Endothelial cell of umbilical vein (primary cell): ENCODE data around the gene PTPRT. TPM values are rescaled to one million over a fixed set of nuclear protein-coding genes. Genes with fewer than 3 reads are reported as not detected.

ENCODE experiments used
- BruUV-seq: library from RNA; stranded (reverse); fragments of 400-500 nt; replicated peaks from 2 replicates; lab custom pipeline; 2021; lab: Mats Ljungman, UMichigan
- CTCF ChIA-PET: fragments of 300-600, 350-600 bp; sonication (Branson Sonifier 250); formaldehyde crosslinking; loops from one replicate; lab custom pipeline; 2021; ENCODE audit warnings: antibody characterized with exemption, inconsistent platforms; lab: Charles Lee
- POLR2A ChIA-PET: fragments of 300-600, 350-600 bp; sonication (Branson Sonifier 250); formaldehyde crosslinking; loops from one replicate; lab custom pipeline; 2021; ENCODE audit warnings: antibody characterized with exemption, inconsistent platforms; lab: Charles Lee
- DNase-seq: peaks from one replicate; pipeline ENCODE4 v3.0.0-alpha.2; 2011; ENCODE audit warnings: low read depth, low spot score
- FAIRE-seq: peaks from 2 replicates; lab custom pipeline; 2011; peaks lifted over from hg19 to GRCh38; lab: Jason Lieb, UNC
- H2AFZ ChIP-seq: 2 replicates; pipeline ENCODE4 v1.6.0; 2012; ENCODE audit warnings: low read depth, low read length, control low read depth, inconsistent platforms
- H3K27ac ChIP-seq: 2 replicates; pipeline ENCODE4 v1.5.1; 2011; ENCODE audit warnings: low read depth, mild to moderate bottlenecking, control low read depth, low read length, moderate library complexity; ENCODE audit not compliant: insufficient read depth
- H3K27me3 ChIP-seq, 2 experiments: 2 replicates each; pipeline versions ENCODE4 v1.6.0 to v1.6.1; 2011; ENCODE audit warnings: low read length in 2 of 2, mixed read lengths in 1 of 2; ENCODE audit not compliant: control insufficient read depth in 2 of 2, insufficient read depth in 2 of 2
- H3K36me3 ChIP-seq, 2 experiments: 2 replicates in 1 of 2; 3 replicates in 1 of 2; pipeline ENCODE4 v1.5.1; 2011; ENCODE audit warnings: low read length in 2 of 2, mild to moderate bottlenecking in 1 of 2, moderate library complexity in 1 of 2; ENCODE audit not compliant: control insufficient read depth in 2 of 2, insufficient read depth in 2 of 2; ENCODE audit errors: extremely low read depth in 1 of 2
- H3K4me1 ChIP-seq: 3 replicates; pipeline ENCODE4 v1.5.1; 2011; ENCODE audit warnings: mild to moderate bottlenecking, low read length; ENCODE audit not compliant: control insufficient read depth, insufficient read depth; ENCODE audit errors: extremely low read depth
- H3K4me2 ChIP-seq: 2 replicates; pipeline ENCODE4 v1.6.1; 2011; ENCODE audit warnings: low read length, control low read depth, mixed read lengths; ENCODE audit not compliant: insufficient read depth
- H3K4me3 ChIP-seq, 3 experiments: fragments of 200-600 bp in 1 of 3; sonication (generic), shearing (Covaris generic) in 1 of 3; replicated peaks in 1 of 3; 2 replicates each; pipeline ENCODE4 v1.5.1; 2011 to 2016; ENCODE audit warnings: control low read depth in 3 of 3, low read length in 3 of 3, mild to moderate bottlenecking in 2 of 3, inconsistent platforms in 1 of 3, low read depth in 1 of 3, moderate library complexity in 1 of 3; ENCODE audit not compliant: insufficient read depth in 1 of 3
- H3K79me2 ChIP-seq: 2 replicates; pipeline ENCODE4 v1.6.0; 2012; ENCODE audit warnings: low read length, inconsistent platforms; ENCODE audit not compliant: control insufficient read depth, insufficient read depth
- H3K9ac ChIP-seq: replicated peaks from 2 replicates; pipeline ENCODE3; 2011; ENCODE audit warnings: low read length, control low read depth; ENCODE audit not compliant: insufficient read depth; ENCODE audit errors: extremely low read depth
- H3K9me1 ChIP-seq: replicated peaks from 3 replicates; pipeline ENCODE4 v1.6.0; 2011; ENCODE audit warnings: mild to moderate bottlenecking, low read length; ENCODE audit not compliant: control insufficient read depth, insufficient read depth; ENCODE audit errors: extremely low read depth
- H3K9me3 ChIP-seq: replicated peaks from 2 replicates; pipeline ENCODE4 v1.5.1; 2012; ENCODE audit warnings: low read length, inconsistent platforms; ENCODE audit not compliant: control insufficient read depth, insufficient read depth
- H4K20me1 ChIP-seq: replicated peaks from 2 replicates; pipeline ENCODE3; 2011; ENCODE audit warnings: mild to moderate bottlenecking, low read length; ENCODE audit not compliant: control insufficient read depth, insufficient read depth; ENCODE audit errors: extremely low read depth
- EZH2 ChIP-seq: IDR thresholded peaks from 2 replicates; pipeline ENCODE4 v1.6.1; 2012; ENCODE audit warnings: borderline replicate concordance, low read depth, mild to moderate bottlenecking, moderate library complexity, low read length, inconsistent platforms; ENCODE audit not compliant: severe bottlenecking
- FOS ChIP-seq: IDR thresholded peaks from 2 replicates; pipeline ENCODE4 v1.6.1; 2011; ENCODE audit warnings: mild to moderate bottlenecking, low read length, moderate library complexity, borderline replicate concordance; ENCODE audit not compliant: insufficient read depth
- GATA2 ChIP-seq: IDR thresholded peaks from 2 replicates; pipeline ENCODE4 v1.7.0; 2011; ENCODE audit warnings: low read depth, mild to moderate bottlenecking, moderate library complexity, mixed read lengths, low read length; ENCODE audit not compliant: insufficient read length, insufficient read depth
- JUN ChIP-seq: IDR thresholded peaks from 2 replicates; pipeline ENCODE4 v1.6.1; 2011; ENCODE audit warnings: borderline replicate concordance, low read depth; ENCODE audit not compliant: insufficient read length, insufficient read depth
- MYC ChIP-seq: IDR thresholded peaks from one replicate; pipeline ENCODE4 v1.6.1; 2011; ENCODE audit warnings: mild to moderate bottlenecking, low read depth, low read length
- POLR2A ChIP-seq: IDR thresholded peaks from 2 replicates; pipeline ENCODE4 v1.6.1; 2012; ENCODE audit warnings: low read depth, mild to moderate bottlenecking, control low read depth, low read length
- dilution Hi-C: fragments of 300-500 bp; cut with MboI; formaldehyde crosslinking; loops from one replicate; pipeline ENCODE4 v1.15.0; 2019; ENCODE audit warnings: low sequenced_read_pairs; ENCODE audit not compliant: extremely low pct_ligation_motif_present
- intact Hi-C: fragments of 100-400 bp; cut with micrococcal nuclease; formaldehyde crosslinking; loops from one replicate; pipeline ENCODE4 v1.10.0; 2022
- polyA plus RNA-seq, 4 experiments: library from polyadenylated mRNA; depleted of rRNA in 3 of 4; stranded (reverse) in 3 of 4; unstranded in 1 of 4; fragments of >200 nt; gene quantifications; 2 replicates each; pipeline versions ENCODE4 v1.2.1 to v1.2.3, GENCODE V29; 2011 to 2012; ENCODE audit warnings: missing spikeins in 1 of 4
- total RNA-seq: library from RNA; stranded (reverse); gene quantifications from 2 replicates; pipeline ENCODE4 v1.2.3, GENCODE V29; 2021
- TF ChIP-seq, protein P1 (sequence below), 2 donors: IDR thresholded peaks; 1 replicate in 1 of 2; 2 replicates in 1 of 2; pipeline ENCODE4 v1.5.1; 2011; ENCODE audit warnings: low read length in 2 of 2, mild to moderate bottlenecking in 2 of 2, moderate library complexity in 2 of 2, control low read depth in 1 of 2, inconsistent platforms in 1 of 2, low read depth in 1 of 2; ENCODE audit not compliant: insufficient read depth in 1 of 2; ENCODE audit errors: extremely low read depth in 1 of 2

PTPRT gene
- total and polyA plus RNA-seq, 2 donors (not counting 3 experiments of a cell fraction or from before 2014, with no cell fraction given), result not detected

DNA sequence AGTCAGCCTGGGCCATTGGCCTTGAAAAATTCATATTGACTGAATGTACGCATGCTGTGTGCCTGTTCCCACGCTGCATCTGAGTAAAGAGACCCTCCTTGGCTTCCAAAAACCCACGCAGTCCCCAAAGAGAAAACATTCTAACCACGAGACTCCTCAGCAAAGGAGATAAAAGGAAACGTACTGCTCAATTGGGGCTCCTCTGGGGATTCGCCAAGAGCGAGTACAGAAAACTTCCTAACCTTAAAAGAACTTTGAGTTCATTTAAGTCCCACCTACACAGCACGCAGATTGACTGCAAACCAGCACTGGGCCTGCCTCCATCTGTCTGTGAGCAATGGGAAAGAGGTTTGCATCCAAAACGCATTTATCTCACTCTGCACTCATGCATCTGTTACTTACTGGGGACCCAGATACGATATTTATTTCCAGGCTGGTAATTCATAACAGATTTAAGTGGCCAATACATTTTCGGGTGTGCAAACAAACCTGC lies 1065.7 kb downstream of the PTPRT start:
- H3K9ac ChIP-seq, result no peak overlapping the region

DNA sequence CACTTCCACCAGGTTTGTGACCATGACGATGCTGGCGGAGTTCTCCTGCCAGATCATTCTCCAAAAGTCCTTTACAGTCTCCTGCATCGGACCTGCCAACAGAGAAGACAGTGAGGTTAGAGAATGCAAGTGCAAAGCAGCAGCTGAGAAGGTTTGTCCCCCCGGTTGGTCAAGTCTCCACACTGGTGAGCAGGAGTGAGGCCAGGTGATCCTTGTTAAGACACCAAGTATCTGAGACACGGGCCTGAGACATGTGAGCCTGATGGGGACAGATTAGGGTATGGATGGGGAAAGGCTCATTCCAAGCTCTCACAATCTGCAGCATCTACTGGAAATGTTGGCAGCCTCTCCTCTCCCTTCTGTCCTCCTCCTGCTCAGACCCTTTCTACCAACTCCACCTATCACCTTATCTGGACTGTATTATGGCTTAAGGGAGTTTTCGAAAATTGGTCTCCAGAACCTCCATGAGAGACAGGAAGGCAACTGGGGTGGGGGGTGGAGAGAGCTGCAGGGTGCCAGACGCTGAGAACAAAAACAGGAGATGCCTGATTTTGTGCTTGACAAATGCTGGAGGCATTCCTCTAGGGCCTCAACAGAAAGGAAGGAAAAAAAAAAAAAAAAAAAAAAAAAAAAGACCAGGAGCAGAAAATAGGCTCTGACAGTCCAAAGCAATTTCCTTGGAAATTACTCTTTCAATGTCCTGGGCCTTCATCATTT lies 1071.1 kb downstream of the PTPRT start:
- TF ChIP-seq MYC, result no peak
- no peak for TF ChIP-seq FOS
- TF ChIP-seq GATA2, result no peak
- TF ChIP-seq, protein P1, sequence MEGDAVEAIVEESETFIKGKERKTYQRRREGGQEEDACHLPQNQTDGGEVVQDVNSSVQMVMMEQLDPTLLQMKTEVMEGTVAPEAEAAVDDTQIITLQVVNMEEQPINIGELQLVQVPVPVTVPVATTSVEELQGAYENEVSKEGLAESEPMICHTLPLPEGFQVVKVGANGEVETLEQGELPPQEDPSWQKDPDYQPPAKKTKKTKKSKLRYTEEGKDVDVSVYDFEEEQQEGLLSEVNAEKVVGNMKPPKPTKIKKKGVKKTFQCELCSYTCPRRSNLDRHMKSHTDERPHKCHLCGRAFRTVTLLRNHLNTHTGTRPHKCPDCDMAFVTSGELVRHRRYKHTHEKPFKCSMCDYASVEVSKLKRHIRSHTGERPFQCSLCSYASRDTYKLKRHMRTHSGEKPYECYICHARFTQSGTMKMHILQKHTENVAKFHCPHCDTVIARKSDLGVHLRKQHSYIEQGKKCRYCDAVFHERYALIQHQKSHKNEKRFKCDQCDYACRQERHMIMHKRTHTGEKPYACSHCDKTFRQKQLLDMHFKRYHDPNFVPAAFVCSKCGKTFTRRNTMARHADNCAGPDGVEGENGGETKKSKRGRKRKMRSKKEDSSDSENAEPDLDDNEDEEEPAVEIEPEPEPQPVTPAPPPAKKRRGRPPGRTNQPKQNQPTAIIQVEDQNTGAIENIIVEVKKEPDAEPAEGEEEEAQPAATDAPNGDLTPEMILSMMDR (IDR thresholded peaks at IDR 0.05; ENCODE audit: extremely low read depth in 1 of 2, insufficient read depth in 1 of 2, low read depth in 1 of 2, low read length in 2 of 2), result no peak
- TF ChIP-seq JUN, result no peak
- no peak for TF ChIP-seq POLR2A
- Histone ChIP-seq H3K27me3 (no peaks in the 10 kb centered on the region), H4K20me1 (no peaks in the 10 kb centered on the region), H3K79me2 (no peaks in the 10 kb centered on the region), H3K4me2 (no peak overlapping the region), H3K9me3 (peaks cover 5% of the 10 kb centered on the region), H3K36me3 (no peaks in the 10 kb centered on the region), H3K27ac (no peak overlapping the region), H3K9me1 (no peaks in the 10 kb centered on the region), H3K4me3 (no peak overlapping the region), H3K9ac (no peak overlapping the region), H3K4me1 (no peaks in the 10 kb centered on the region), H2AFZ (no peak overlapping the region)
- POLR2A ChIA-PET, result no interaction called here
- intact Hi-C loops (no loop called here), dilution Hi-C loops (no loop called here)
- BruUV-seq, result no TSS peak
- CTCF ChIA-PET, result no interaction called here
- DNase-seq (no peak), FAIRE-seq (no peak)

More for the DNA sequence above, 1065.7 kb downstream of the PTPRT start:
- Histone ChIP-seq H4K20me1 (no peaks in the 10 kb centered on the region), H3K4me2 (no peak overlapping the region), H3K79me2 (no peaks in the 10 kb centered on the region), H2AFZ (no peak overlapping the region), H3K36me3 (no peaks in the 10 kb centered on the region), H3K4me1 (no peaks in the 10 kb centered on the region), H3K9me3 (peaks cover 7% of the 10 kb centered on the region), H3K27ac (no peak overlapping the region), H3K4me3 (no peak overlapping the region), H3K27me3 (no peaks in the 10 kb centered on the region), H3K9me1 (no peaks in the 10 kb centered on the region)
- ChIA-PET POLR2A (no interaction called here), CTCF (no interaction called here)
- no TSS peak for BruUV-seq
- DNase-seq, result no peak
- FAIRE-seq, result no peak
- dilution Hi-C loops, result no loop called here
- intact Hi-C loops, result no loop called here
- TF ChIP-seq EZH2, result no peak
